K562 (cell line): ENCODE measurements around the gene LIN7A. TPM values are rescaled to one million over a fixed set of nuclear protein-coding genes. Genes with fewer than 3 reads are reported as not detected.

ENCODE experiments used
- polyA plus RNA-seq, 8 experiments: library from polyadenylated mRNA; depleted of rRNA in 4 of 8; stranded (reverse) in 5 of 8; unstranded in 3 of 8; fragments of >200 nt; fragmentation: Nextera tagmentation in 2 of 8; fragmentation: Illumina TruSeq in 1 of 8; extraction: Ambion mirVana in 2 of 8; extraction: Trizol in 1 of 8; gene quantifications; 2 replicates each; pipeline versions ENCODE4 v1.2.1 to v1.2.3, GENCODE V29; 2011 to 2014; ENCODE audit warnings: inconsistent platforms in 1 of 8, missing spikeins in 1 of 8
- total RNA-seq, 7 experiments: library from RNA; depleted of rRNA in 6 of 7; stranded (reverse); fragments of >200 nt in 6 of 7; fragmentation: Illumina TruSeq in 2 of 7; extraction: Trizol in 2 of 7; gene quantifications; 2 replicates each; pipeline versions ENCODE4 v1.2.1 to v1.2.3, GENCODE V29; 2011 to 2021; ENCODE audit warnings: low replicate concordance in 1 of 7
- TF ChIP-seq, protein P1 (sequence below): fragments of 450-650 bp; IDR thresholded peaks from 2 replicates; pipeline ENCODE4 v1.6.1; 2016; ENCODE audit warnings: mild to moderate bottlenecking, moderate library complexity

The LIN7A gene
- total and polyA plus RNA-seq, 9 of the 15 experiments (the other 6 are each of a cell fraction or from before 2014, with no cell fraction given) = not detected

- TF ChIP-seq, protein P1, sequence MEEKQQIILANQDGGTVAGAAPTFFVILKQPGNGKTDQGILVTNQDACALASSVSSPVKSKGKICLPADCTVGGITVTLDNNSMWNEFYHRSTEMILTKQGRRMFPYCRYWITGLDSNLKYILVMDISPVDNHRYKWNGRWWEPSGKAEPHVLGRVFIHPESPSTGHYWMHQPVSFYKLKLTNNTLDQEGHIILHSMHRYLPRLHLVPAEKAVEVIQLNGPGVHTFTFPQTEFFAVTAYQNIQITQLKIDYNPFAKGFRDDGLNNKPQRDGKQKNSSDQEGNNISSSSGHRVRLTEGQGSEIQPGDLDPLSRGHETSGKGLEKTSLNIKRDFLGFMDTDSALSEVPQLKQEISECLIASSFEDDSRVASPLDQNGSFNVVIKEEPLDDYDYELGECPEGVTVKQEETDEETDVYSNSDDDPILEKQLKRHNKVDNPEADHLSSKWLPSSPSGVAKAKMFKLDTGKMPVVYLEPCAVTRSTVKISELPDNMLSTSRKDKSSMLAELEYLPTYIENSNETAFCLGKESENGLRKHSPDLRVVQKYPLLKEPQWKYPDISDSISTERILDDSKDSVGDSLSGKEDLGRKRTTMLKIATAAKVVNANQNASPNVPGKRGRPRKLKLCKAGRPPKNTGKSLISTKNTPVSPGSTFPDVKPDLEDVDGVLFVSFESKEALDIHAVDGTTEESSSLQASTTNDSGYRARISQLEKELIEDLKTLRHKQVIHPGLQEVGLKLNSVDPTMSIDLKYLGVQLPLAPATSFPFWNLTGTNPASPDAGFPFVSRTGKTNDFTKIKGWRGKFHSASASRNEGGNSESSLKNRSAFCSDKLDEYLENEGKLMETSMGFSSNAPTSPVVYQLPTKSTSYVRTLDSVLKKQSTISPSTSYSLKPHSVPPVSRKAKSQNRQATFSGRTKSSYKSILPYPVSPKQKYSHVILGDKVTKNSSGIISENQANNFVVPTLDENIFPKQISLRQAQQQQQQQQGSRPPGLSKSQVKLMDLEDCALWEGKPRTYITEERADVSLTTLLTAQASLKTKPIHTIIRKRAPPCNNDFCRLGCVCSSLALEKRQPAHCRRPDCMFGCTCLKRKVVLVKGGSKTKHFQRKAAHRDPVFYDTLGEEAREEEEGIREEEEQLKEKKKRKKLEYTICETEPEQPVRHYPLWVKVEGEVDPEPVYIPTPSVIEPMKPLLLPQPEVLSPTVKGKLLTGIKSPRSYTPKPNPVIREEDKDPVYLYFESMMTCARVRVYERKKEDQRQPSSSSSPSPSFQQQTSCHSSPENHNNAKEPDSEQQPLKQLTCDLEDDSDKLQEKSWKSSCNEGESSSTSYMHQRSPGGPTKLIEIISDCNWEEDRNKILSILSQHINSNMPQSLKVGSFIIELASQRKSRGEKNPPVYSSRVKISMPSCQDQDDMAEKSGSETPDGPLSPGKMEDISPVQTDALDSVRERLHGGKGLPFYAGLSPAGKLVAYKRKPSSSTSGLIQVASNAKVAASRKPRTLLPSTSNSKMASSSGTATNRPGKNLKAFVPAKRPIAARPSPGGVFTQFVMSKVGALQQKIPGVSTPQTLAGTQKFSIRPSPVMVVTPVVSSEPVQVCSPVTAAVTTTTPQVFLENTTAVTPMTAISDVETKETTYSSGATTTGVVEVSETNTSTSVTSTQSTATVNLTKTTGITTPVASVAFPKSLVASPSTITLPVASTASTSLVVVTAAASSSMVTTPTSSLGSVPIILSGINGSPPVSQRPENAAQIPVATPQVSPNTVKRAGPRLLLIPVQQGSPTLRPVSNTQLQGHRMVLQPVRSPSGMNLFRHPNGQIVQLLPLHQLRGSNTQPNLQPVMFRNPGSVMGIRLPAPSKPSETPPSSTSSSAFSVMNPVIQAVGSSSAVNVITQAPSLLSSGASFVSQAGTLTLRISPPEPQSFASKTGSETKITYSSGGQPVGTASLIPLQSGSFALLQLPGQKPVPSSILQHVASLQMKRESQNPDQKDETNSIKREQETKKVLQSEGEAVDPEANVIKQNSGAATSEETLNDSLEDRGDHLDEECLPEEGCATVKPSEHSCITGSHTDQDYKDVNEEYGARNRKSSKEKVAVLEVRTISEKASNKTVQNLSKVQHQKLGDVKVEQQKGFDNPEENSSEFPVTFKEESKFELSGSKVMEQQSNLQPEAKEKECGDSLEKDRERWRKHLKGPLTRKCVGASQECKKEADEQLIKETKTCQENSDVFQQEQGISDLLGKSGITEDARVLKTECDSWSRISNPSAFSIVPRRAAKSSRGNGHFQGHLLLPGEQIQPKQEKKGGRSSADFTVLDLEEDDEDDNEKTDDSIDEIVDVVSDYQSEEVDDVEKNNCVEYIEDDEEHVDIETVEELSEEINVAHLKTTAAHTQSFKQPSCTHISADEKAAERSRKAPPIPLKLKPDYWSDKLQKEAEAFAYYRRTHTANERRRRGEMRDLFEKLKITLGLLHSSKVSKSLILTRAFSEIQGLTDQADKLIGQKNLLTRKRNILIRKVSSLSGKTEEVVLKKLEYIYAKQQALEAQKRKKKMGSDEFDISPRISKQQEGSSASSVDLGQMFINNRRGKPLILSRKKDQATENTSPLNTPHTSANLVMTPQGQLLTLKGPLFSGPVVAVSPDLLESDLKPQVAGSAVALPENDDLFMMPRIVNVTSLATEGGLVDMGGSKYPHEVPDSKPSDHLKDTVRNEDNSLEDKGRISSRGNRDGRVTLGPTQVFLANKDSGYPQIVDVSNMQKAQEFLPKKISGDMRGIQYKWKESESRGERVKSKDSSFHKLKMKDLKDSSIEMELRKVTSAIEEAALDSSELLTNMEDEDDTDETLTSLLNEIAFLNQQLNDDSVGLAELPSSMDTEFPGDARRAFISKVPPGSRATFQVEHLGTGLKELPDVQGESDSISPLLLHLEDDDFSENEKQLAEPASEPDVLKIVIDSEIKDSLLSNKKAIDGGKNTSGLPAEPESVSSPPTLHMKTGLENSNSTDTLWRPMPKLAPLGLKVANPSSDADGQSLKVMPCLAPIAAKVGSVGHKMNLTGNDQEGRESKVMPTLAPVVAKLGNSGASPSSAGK = no peak
- TF ChIP-seq, all 486 proteins: peak for 0
Observed at GRCh38 chr12:80756875-80757274, 180.9 kb downstream of the LIN7A start (continued).
